GM19468 (cell line): Measurements from ENCODE around the gene PRR29.

Experiments used
- ATAC-seq: cut with Tn5 transposase; IDR thresholded peaks from one replicate; pipeline ENCODE4 v1.9.1; 2021; ENCODE audit warnings: mild to moderate bottlenecking, moderate library complexity, moderate number of reproducible peaks; ENCODE audit not compliant: unreplicated experiment; ENCODE audit errors: extremely low read depth

PRR29 gene

GRCh38 chr17:64038331-64039105 lies 40.4 kb downstream of the PRR29 start:
- ATAC-seq: no peak

GRCh38 chr17:64039106-64039400 lies 40.9 kb downstream of the PRR29 start:
- no peak for ATAC-seq

GRCh38 chr17:64040206-64040605 lies 42.1 kb downstream of the PRR29 start:
- ATAC-seq: no peak

- no peak for ATAC-seq
These were observed 43.8 kb downstream of the PRR29 start for GRCh38 chr17:64041912-64042311.

GRCh38 chr17:64042700-64043485 lies 44.7 kb downstream of the PRR29 start:
- ATAC-seq: no peak

- ATAC-seq: no peak
These were observed 47.0 kb downstream of the PRR29 start for GRCh38 chr17:64045176-64045575.

GRCh38 chr17:64048805-64049204 lies 50.7 kb downstream of the PRR29 start:
- ATAC-seq: no peak

GRCh38 chr17:64051153-64051552 lies 53.0 kb downstream of the PRR29 start:
- no peak for ATAC-seq

GRCh38 chr17:64053101-64053500 lies 55.0 kb downstream of the PRR29 start:
- ATAC-seq: no peak
